ENCODE measurements around the gene OBSL1.
A peak's percentile ranks its signal among the peaks of the same experiment; 100 is the strongest.

OBSL1 gene

DNA sequence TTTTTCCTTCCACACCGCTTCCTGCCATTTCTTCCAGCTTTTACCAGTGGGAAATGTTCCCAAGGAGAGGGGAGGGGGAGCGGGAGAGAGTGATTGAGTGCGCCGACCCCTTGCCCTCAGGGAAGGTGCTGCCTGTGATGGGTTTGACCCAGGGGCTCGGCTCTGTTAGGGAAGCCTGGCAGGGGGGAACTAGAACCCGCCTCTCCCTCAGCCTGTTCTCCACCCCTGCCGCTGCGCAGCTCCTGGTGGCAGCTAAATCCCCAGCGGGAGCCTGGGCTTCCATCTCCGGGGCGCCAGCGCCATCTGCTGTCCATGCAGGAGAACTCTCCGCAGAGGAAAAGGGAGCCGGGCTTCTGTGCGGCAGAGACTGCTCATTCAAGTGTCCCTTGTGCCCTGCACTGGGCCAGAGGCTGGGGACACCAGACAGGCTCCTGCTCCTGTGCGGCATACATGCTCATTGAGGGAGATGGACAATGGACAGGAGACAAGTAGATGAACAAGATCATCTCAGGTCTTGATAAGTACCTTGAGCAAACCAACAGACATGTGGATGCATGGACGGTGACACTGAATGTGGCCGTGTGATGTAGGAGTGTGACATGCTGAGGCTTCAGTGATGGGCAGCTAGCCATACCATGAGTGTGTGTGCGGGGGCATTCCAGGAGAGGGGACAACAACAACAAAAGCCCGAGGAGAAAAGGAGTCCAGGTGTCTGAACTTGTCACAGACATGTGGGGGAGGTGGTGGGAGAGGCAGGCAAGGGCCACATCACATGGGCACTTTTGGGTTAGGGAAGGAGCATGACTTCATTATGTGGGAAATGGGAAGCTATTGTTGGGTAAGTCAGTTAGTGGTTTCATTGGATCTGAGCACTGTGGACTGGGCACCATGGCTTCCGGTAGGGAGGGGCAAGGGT, 41.0 kb downstream of the OBSL1 start:
- peak; percentile 60 for DNase-seq

DNA sequence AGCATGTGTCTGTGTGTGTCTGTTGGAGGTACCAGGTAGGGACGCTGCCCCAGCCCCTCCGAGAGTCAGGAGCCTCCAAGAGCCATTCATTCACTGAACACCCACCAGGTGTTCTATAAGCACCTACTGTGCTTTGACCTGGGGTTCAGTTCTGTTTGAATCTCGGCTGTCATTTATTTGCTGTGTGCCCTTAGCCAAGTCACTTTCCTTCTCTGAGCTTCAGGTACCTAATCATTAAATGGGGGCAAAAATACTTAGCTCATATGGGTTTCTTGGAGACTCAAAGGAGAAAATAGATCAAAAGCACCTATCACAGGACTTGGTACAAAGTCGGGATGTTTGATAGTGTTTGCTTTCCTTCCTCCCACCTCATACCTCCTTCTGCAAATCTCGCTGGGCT, 43.9 kb downstream of the OBSL1 start:
- no peak for DNase-seq

DNA sequence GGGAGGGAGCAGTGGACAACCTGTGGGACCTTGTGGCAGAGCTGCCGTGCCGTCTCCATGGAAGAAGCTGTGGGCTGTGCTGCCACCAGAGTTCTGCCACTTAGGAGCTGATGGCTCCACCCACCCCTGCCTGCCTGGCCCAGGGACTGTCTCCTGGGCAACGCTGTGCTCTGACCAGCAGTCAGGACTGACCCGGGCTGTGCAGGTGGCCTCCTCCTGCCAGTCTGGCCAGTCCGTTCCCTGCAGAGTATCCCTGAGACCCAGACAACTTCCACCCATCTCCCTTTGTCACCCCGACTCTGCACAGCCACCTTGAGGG, 44.3 kb downstream of the OBSL1 start:
- DNase-seq: no peak

DNA sequence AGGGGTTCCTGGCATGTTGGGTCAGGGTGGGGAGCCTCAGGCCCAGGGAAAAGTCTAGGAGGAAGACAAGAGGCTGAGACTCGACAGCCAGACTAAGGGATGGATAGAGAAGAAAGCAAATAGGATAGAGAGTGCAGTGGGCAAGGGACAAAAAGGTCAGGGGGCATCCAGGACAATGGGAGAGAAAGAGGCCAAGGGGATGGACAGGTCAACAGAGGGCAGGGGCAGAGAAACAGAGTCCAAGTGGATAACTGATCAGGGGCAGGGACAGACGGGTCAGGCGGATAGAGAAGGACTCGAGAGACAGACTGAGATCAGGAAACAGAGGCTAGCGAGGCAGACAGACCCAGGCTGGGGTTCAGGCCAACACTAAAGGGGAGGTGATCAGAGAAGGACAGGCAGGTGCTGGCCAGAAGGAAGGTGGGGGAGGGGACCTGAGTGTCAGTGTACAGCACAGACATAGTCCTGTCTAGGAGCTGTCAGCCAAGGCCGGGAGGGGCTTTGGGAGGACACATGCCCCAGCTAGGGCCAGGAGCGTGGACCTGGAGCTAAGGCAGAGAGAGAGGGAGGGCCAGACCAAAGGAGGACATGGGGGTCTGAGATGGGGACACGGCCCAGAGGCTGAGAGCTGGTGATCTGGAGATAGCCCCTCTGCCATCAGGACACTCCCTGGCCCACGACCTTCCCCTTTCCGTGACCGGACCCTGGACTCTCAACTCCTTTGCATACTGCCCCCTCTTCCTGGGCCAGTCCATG, 44.8 kb downstream of the OBSL1 start:
- no peak for DNase-seq

DNA sequence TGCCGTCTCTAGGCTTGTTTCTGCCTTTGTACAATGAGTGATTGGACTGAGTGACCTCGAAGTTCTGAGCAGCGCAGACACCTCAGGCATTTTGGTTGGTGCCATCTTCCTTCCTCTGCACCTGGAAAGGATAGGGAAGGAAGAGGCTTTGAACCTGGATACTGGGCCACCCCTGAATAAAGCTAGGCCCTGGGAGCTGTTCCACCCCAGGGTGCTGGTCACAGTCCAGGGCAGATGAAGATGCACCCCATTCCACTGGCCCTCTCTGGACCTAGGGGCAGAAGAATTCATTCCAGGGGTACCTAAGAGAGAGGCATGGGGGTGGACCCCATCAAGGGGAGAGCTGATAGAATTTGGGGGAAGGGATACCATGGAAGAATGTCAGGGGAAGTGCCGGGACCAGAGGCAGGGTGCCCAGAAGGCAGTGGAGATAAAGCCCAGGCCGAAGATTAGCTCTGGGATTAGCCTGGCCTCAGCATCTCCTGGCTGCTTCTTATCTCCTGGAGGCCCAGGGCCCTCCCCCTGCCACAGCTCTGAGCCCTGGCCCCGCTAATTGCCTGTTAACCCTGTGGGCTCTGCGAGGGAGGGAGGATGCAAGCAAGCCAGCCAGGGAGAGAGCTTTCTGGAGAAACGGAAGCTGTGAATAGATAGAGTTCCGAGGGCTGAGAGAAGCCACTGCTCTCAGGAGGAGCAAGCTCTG, 45.7 kb downstream of the OBSL1 start:
- DNase-seq: no peak

DNA sequence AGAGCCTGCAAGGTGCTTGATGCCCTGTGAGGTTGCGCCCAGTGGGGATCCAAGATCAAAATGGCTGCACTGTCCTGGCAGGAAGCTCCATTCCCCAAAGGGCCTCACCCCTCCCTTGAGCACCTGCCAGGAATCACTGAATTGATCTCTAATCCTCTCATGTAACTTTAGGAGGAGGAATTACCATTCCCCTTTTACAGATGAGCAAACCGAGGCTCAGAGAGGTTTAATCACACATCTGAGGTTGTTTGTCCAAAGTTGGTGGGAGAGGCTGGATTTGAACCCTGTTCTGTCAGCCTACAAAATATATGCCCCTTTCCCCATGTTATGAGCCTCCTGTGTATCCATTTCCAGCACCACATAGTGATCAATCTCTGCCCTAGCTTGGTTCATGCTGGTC, 46.5 kb downstream of the OBSL1 start:
- no peak for DNase-seq

DNA sequence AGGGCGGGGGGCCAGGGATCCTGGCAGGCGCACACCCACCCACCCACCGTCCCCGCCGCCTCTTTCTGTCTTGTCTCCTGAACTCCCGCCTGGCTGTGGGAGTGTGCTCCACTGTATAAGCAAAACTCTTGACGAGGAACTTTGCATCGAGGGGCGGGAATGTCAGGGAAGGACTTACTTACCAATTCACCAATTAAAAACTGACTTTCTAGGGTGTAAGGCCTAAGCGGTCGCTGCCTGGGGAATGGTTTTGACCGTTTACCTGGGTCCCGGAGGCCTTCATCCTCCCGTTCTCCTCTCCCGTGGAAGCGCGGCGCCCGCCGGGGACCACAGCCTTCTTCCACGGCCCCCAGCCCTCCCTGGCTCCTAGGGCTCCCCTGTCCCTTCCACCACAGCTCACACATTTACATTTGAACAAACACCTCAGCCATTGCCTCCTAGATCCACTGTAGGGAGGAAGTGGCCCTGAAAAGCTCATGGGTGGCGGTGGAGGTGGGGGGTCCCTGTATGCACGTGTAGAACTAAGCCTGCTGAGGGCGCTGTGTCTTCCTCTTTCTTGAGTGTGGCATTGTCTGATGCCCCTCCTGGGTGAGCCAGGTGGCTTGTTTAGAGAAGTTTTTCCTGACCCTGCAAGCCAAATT, 48.2 kb downstream of the OBSL1 start:
- no peak for DNase-seq

DNA sequence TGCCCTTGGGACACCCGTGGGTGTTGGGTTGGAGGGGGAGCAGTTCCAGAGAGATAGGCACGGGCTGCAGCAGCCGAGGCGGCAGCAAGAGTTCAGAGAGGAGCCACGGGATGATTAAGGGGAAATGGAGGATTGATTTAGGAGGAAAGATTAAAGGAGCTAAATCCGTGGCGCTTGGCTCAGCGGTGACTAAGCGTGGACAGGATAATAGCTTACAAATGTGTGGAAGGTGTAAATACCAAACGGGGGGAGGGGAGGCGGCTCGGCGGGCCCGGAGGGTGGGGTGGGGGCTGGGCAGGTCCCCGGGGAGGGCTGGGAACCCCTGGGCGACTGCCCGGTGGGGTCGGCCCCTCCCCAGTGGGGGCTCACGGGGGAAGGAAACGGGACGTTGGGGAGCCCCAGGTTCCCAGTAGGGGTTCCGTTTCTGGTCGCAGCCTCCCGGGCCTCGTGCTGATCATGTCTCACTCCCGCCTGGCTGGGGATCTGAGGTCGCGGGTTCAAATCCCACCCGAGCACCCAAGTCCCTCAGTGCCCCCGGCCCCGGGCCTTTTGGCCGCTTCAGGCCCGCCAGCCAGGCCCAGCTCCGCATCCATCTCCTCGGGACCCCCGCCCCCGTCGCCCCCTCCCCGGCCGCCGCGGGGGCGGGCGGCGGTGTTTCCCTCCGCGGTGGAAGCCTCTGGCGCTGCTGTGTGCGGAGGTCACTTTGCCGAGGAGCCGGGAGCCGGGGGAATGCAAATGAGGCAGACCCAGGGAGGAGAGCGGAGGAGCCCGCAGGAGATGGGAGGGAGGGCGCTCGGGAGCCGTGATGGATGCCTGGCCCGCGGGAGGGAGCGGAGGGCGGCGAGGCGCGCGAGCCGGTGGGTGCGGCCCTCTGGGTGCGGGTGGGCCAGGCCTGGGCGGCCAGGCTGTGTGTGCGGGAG, 49.0 kb downstream of the OBSL1 start:
- no peak for DNase-seq

DNA sequence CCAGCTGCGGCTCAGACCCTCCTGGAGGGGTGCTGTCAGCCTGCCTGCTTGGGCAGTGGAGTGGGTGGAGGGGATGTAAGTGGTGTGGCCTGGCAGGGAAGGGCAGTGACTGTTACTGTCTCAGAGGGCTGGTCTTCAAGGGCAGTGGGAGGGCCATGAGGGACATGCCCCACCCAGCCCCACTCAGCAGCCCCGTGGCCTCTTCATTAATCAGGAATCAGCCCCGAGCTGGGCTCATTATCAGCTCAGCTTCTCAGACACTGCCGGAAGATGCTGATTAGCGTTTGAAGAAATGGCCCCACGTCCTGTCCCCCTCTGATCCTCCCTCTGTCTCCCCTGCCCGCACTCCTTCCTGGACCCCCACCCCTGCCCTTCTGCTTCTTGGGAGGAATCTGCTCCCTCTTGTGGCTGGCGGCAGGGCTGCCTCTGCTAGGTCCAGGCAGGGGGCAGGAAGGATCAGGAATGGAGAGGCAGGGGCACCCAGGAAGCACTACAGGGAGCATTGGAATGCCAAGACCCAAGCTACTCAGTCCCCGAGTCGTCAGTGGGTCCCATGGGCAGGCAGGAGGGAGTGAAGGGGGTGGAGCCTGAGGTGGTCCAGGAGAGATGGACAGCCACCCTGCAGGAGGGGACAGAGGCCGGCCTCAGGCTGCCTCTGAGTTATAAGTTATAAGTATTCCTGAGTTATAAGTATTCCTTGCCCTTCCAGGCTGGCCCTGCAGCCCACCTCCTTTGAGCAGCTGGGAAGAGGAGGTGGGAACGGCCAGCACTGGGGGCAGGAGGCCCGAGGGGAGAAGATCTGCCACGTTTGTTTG, 50.1 kb downstream of the OBSL1 start:
- no peak for DNase-seq

DNA sequence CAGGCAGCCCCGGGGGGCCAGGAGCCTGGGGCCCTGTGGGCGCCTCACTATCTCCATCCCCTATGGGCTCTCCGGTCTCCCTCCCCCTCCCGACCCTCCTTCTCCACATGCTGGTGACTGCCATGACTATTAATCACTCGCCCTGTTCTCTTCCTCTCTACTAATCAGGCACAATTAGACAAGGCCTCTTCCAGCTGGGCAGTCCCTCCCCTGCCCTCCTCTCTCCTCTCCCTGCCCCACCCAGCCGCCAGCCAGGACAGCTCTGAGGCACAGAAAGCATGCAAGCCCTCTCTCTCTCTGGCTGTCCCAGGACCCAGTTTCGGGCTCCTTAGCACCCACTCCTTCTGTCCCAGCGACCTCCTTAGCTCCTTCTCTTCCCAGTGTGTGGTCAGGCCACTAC, 51.3 kb downstream of the OBSL1 start:
- DNase-seq: no peak

DNA sequence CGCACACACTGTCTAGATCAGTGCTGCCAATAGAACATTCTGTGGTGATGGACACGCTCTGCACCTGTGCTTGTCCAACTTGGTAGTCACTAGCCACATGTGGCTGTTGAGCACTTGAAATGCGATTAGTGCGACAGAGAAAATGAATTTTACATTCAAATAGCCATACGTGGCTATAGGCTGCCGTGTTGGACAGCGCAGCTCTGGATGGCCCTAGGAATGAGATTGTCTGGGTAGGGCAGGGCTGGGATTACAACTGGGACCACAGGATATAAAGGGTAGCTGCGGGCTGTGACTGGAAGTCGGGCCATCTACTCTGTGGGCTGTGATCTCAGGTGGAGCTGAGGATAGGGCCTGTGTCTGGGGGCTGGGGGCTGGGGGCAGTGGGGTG, 51.8 kb downstream of the OBSL1 start:
- no peak for DNase-seq

DNA sequence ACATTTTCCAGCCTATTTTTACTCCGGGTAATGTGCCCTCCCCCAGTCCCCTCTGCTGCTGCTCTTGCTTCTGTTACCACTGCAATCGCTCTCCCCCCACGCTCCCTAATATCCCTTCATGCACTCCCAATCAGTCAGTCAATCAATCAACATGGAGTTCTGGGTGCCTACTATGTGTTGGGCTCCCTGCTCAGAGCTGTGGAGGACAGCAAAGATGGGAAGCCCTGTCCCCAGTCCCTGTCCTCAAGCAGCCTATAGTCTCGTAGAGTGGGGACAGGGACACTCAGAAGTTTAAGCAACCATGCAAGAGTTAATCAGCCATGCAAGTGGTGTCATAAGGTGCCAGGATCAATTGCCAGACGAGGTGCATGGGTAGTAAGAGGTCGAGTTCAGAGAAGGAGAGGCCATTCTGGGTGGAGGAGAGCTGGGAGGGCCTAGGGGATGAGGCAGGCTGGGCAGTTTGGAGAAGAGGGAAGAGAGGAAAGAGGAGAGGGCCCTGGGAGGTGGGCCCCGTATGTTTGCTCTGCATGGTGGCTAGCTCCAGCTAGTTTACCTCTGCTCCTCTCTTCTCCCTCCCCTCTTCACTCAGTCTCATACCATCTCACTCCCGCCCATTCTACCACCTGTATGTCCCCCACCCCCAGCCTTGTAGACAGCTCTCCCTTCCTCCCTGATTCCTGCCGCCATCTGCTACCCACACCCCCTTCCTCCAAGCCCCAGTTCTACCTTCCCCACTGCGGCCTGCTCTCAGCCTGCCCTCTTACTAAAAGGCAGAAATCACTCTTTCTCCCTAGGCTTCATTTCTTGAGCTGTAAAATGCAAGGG, 53.2 kb downstream of the OBSL1 start:
- DNase-seq: no peak

DNA sequence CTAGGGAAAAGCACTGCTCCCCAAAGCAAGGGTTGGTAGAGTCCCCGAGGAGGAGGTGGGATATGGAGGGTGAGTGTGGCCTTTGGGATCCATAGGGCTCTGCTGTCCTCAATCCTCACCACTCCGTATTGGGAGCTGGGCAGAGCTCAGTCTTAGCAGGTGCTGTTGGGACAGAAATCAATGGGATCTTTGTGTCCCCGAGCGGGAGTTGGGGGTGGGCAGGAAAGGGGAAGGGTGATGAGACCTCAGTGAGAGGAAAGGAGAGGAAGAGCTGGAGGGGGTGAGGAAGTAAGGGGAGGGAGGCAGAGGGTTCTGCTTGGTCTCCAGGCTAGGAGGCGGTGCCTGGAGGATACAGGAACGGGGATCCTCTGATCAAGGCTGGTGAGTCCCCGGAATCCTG, 54.5 kb downstream of the OBSL1 start:
- no peak for DNase-seq

DNA sequence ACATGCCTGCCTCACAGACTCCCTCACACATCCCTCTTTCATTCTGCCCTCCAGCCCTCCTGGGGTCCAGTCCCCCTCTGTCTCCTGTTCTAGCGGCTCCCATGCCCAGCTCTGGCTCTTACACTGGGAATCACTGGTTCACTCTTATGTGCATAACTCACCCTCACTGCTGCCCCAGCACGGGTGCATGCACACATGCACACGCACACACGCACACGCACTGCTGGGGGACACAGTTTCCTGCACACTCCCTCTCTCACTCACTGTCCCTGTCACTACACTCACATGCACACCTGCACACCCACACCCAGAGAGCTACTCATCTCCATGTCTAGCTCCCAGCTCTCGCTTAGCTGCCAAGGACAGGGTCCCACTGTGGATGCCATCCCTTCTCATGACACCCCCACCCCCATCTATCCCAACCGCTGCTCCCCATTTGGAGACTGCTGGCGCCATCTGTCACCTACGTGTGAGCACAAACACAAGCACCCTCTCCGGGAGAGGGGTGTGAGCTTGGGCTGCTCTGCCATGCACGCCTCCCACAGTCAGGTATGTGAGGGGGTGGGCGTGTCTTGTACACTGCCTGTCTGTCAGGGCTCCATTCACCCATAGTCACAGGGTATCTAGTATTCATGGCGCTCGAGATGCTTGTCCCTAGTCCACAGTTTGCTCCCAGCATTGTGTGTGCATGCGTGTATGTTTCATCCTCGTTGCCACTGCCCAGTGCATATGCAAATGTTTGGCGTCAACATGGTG, 55.3 kb downstream of the OBSL1 start:
- DNase-seq: no peak

DNA sequence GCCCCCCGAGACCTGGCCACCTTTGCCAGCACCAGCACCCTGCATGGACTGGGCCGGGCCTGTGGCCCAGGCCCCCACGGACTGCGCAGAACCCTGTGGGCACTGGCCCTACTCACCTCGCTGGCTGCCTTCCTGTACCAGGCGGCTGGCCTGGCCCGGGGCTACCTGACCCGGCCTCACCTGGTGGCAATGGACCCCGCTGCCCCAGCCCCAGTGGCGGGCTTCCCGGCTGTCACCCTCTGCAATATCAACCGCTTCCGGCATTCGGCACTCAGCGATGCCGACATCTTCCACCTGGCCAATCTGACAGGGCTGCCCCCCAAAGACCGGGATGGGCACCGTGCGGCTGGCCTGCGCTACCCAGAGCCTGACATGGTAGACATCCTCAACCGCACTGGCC, 56.5 kb downstream of the OBSL1 start:
- DNase-seq: no peak

DNA sequence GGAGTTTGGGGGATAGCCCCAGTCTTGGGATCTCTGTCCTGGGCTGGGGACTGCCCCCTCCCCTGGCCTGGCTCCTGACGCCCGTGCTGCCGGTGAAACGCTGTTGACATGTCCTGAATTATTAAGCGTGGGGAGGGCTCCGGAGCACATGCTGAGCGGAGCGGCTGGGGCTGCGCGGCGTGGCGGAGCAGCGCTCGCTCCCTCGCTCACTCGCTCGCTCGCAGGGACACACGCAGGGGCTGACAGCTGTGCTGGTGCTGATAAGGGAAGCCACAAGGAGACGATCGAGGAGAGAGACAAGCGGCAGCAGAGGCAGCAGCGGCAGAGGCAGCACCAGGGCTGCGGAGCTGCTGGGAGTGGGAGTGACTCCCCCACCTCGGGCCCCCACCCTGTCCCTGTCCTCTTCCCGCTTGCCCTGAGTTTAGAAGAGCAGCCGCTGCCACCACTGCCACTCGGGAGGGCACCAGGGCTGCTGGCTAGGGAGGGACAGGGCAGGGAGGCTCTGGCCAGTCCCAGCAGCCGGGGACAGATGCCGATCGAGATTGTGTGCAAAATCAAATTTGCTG, 57.1 kb downstream of the OBSL1 start, which contains the start of gene ASIC4:
ASIC4 (plus strand) TSS at position 287 of the 566 bp plus-strand sequence; CDS start at position 530, 243 bp downstream.
- DNase-seq: no peak

DNA sequence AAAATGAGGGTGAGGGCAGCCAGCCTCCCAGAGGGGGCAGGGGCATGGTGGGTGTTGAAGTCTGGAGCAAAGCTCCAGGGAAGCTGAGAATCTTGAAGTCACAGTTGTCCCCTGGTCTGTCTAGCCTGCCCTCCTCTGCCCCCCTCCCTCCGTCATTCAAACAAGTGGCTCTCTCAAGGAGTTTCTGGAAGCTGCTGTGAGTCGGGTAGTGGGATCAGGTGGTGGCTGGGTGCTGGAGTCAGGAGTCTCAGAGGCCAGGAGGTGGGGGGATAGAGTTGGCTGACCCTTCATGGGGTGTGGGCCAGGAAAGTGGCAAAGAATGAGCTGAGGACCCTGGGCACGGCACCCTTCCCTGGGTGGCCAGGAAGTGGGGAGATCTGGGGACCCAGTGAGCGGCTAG, 57.6 kb downstream of the OBSL1 start:
- DNase-seq: no peak

DNA sequence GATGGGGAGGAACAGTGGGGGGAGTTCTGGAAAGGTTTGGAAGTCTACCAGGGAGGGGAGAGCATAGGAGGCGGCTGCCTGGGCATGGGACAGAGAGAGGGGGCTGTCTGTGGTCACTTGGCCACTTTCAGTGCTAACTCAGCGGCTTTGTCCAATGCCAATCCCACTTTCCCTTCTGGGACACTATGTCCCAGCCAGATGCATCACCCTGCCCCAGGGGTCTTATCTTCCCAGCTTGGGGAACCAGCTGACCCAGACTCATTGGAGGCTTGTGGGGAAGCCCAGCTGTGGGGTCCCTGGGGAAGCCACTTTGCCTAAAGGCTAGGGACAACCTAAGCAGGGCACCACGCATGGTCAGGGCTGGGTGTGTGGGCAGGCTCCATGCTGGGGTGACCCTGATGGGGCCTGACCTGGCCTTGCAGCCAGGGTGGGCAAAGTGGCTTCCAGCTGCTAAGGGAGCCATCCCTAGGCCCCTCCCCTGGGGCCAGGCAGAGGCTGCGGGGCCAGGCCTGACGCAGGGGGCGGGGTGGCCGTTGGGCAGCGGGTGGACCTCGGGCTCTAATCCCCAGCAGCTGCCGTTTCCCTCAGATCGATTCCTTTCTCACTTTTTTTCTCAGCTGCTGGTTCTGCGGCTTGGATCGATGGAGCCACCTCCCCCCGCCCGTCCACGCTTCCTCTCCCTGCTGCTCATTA, 58.7 kb downstream of the OBSL1 start:
- no peak for DNase-seq
